Body of pancreas (tissue), 4 donors: ENCODE measurements around the gene TNFSF4.

Experiments
- CTCF ChIP-seq, 7 experiments: fragments of 450-650 bp in 4 of 7; fragments of 200-600 bp in 3 of 7; sonication (generic) in 3 of 7; IDR thresholded peaks; one replicate each; pipeline ENCODE4 v1.5.1; 2016 to 2019; ENCODE audit warnings: antibody characterized with exemption in 7 of 7
- POLR2A ChIP-seq, 3 donors: fragments of 450-650 bp; IDR thresholded peaks; one replicate each; pipeline ENCODE4 v1.6.1; 2016; ENCODE audit warnings: antibody characterized with exemption in 3 of 3, mild to moderate bottlenecking in 2 of 3

GRCh38 chr1:173176246-173176645 lies 30.9 kb downstream of the TNFSF4 start:
- no peak for TF ChIP-seq CTCF (IDR thresholded peaks at IDR 0.05)
- no peak for TF ChIP-seq POLR2A (IDR thresholded peaks at IDR 0.05)
